WTC11 (cell line): ENCODE measurements around the gene CLVS2.

ENCODE experiments used
- NFE2L1 ChIP-seq: sonication (generic); formaldehyde crosslinking; IDR thresholded peaks from 2 replicates; pipeline ENCODE4 v1.8.1; 2023; ENCODE audit warnings: missing genetic modification reagents
- NR1H2 ChIP-seq: sonication (generic); formaldehyde crosslinking; IDR thresholded peaks from 2 replicates; pipeline ENCODE4 v1.9.0; 2021; ENCODE audit warnings: mild to moderate bottlenecking, moderate library complexity, missing genetic modification reagents
- RORB ChIP-seq: fragments of 250-450 bp; sonication (Bioruptor Pico); IDR thresholded peaks from 2 replicates; pipeline ENCODE4 v1.9.0; 2021; ENCODE audit warnings: mild to moderate bottlenecking
- SMAD3 ChIP-seq: sonication (generic); formaldehyde crosslinking; IDR thresholded peaks from 2 replicates; pipeline ENCODE4 v1.8.0; 2022; ENCODE audit warnings: missing genetic modification reagents, mild to moderate bottlenecking, borderline replicate concordance
- ZNF121 ChIP-seq: sonication (generic); formaldehyde crosslinking; IDR thresholded peaks from 2 replicates; pipeline ENCODE4 v1.8.0; 2023; ENCODE audit warnings: missing genetic modification reagents
- ZNF317 ChIP-seq: sonication (generic); formaldehyde crosslinking; IDR thresholded peaks from 2 replicates; pipeline ENCODE4 v1.8.1; 2023; ENCODE audit warnings: low read depth, mild to moderate bottlenecking, moderate library complexity, missing genetic modification reagents, borderline replicate concordance
- TF ChIP-seq, protein P1 (sequence below): fragments of 200-600 bp; IDR thresholded peaks from 2 replicates; pipeline ENCODE4 v1.8.0; 2022; ENCODE audit warnings: antibody characterized with exemption
- TF ChIP-seq, protein P2 (sequence below): sonication (generic); formaldehyde crosslinking; IDR thresholded peaks from 2 replicates; pipeline ENCODE4 v1.8.1; 2022; ENCODE audit warnings: low read depth, missing genetic modification reagents, borderline replicate concordance
- TF ChIP-seq, protein P3 (sequence below): sonication (generic); formaldehyde crosslinking; IDR thresholded peaks from 2 replicates; pipeline ENCODE4 v1.8.1; 2023; ENCODE audit warnings: mild to moderate bottlenecking, missing genetic modification reagents, moderate library complexity
- TF ChIP-seq, protein P4 (sequence below): sonication (generic); formaldehyde crosslinking; IDR thresholded peaks from 2 replicates; pipeline ENCODE4 v1.8.0; 2022; ENCODE audit warnings: mild to moderate bottlenecking, missing genetic modification reagents
- TF ChIP-seq, protein P5 (sequence below): sonication (generic); formaldehyde crosslinking; IDR thresholded peaks from 2 replicates; pipeline ENCODE4 v1.8.1; 2023; ENCODE audit warnings: mild to moderate bottlenecking, missing genetic modification reagents, moderate library complexity
- TF ChIP-seq, protein P6 (sequence below): sonication (generic); formaldehyde crosslinking; IDR thresholded peaks from 2 replicates; pipeline ENCODE4 v1.8.1; 2022; ENCODE audit warnings: mild to moderate bottlenecking, moderate library complexity, missing genetic modification reagents
- TF ChIP-seq, protein P7 (sequence below): sonication (generic); formaldehyde crosslinking; IDR thresholded peaks from 2 replicates; pipeline ENCODE4 v1.8.0; 2022; ENCODE audit warnings: mild to moderate bottlenecking, missing genetic modification reagents
- TF ChIP-seq, protein P8 (sequence below): sonication (generic); formaldehyde crosslinking; IDR thresholded peaks from 2 replicates; pipeline ENCODE4 v1.8.1; 2023; ENCODE audit warnings: mild to moderate bottlenecking, missing genetic modification reagents

DNA sequence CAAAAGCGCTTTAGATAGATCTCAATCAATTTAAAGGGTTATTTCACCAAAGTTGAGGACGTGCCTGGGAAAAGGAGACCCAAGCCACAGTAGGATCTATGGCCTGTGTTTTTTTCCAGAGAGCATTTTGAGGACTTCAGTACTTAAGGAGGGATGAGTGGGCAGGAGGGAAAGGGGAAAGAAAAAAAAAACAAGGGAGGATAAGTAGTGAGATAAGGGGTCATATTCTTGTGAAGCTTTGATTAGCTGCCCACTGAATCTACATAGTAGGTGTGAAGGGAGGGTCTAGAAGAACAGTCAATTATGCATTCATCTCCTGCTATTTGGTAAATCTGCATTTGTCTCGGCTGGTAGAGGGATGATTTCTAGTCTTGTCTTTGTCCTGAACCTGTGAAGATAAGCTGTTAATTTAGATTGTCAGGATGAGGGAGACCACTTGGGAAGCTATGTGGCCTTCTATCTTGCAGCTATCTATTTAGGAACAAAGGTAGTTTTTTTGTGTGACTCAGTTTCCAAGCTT lies 48.4 kb downstream of the CLVS2 start:
- TF ChIP-seq, protein P1, sequence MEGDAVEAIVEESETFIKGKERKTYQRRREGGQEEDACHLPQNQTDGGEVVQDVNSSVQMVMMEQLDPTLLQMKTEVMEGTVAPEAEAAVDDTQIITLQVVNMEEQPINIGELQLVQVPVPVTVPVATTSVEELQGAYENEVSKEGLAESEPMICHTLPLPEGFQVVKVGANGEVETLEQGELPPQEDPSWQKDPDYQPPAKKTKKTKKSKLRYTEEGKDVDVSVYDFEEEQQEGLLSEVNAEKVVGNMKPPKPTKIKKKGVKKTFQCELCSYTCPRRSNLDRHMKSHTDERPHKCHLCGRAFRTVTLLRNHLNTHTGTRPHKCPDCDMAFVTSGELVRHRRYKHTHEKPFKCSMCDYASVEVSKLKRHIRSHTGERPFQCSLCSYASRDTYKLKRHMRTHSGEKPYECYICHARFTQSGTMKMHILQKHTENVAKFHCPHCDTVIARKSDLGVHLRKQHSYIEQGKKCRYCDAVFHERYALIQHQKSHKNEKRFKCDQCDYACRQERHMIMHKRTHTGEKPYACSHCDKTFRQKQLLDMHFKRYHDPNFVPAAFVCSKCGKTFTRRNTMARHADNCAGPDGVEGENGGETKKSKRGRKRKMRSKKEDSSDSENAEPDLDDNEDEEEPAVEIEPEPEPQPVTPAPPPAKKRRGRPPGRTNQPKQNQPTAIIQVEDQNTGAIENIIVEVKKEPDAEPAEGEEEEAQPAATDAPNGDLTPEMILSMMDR = no peak
- TF ChIP-seq, protein P2, sequence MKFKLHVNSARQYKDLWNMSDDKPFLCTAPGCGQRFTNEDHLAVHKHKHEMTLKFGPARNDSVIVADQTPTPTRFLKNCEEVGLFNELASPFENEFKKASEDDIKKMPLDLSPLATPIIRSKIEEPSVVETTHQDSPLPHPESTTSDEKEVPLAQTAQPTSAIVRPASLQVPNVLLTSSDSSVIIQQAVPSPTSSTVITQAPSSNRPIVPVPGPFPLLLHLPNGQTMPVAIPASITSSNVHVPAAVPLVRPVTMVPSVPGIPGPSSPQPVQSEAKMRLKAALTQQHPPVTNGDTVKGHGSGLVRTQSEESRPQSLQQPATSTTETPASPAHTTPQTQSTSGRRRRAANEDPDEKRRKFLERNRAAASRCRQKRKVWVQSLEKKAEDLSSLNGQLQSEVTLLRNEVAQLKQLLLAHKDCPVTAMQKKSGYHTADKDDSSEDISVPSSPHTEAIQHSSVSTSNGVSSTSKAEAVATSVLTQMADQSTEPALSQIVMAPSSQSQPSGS (CRISPR knock-in tag) = no peak
- TF ChIP-seq NR1H2 (CRISPR knock-in tag) (no peak), SMAD3 (CRISPR knock-in tag) (no peak), ZNF121 (CRISPR knock-in tag) (no peak), RORB (no peak), ZNF317 (no peak), NFE2L1 (CRISPR knock-in tag) (no peak)
- TF ChIP-seq, protein P3, sequence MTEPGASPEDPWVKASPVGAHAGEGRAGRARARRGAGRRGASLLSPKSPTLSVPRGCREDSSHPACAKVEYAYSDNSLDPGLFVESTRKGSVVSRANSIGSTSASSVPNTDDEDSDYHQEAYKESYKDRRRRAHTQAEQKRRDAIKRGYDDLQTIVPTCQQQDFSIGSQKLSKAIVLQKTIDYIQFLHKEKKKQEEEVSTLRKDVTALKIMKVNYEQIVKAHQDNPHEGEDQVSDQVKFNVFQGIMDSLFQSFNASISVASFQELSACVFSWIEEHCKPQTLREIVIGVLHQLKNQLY (CRISPR knock-in tag) = no peak
- TF ChIP-seq, protein P4, sequence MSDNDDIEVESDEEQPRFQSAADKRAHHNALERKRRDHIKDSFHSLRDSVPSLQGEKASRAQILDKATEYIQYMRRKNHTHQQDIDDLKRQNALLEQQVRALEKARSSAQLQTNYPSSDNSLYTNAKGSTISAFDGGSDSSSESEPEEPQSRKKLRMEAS (CRISPR knock-in tag) = no peak
- TF ChIP-seq, protein P5, sequence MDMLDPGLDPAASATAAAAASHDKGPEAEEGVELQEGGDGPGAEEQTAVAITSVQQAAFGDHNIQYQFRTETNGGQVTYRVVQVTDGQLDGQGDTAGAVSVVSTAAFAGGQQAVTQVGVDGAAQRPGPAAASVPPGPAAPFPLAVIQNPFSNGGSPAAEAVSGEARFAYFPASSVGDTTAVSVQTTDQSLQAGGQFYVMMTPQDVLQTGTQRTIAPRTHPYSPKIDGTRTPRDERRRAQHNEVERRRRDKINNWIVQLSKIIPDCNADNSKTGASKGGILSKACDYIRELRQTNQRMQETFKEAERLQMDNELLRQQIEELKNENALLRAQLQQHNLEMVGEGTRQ = no peak
- TF ChIP-seq, protein P6, sequence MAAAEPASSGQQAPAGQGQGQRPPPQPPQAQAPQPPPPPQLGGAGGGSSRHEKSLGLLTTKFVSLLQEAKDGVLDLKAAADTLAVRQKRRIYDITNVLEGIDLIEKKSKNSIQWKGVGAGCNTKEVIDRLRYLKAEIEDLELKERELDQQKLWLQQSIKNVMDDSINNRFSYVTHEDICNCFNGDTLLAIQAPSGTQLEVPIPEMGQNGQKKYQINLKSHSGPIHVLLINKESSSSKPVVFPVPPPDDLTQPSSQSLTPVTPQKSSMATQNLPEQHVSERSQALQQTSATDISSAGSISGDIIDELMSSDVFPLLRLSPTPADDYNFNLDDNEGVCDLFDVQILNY (CRISPR knock-in tag) = no peak
- TF ChIP-seq, protein P7, sequence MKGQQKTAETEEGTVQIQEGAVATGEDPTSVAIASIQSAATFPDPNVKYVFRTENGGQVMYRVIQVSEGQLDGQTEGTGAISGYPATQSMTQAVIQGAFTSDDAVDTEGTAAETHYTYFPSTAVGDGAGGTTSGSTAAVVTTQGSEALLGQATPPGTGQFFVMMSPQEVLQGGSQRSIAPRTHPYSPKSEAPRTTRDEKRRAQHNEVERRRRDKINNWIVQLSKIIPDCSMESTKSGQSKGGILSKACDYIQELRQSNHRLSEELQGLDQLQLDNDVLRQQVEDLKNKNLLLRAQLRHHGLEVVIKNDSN (CRISPR knock-in tag) = no peak
- TF ChIP-seq, protein P8, sequence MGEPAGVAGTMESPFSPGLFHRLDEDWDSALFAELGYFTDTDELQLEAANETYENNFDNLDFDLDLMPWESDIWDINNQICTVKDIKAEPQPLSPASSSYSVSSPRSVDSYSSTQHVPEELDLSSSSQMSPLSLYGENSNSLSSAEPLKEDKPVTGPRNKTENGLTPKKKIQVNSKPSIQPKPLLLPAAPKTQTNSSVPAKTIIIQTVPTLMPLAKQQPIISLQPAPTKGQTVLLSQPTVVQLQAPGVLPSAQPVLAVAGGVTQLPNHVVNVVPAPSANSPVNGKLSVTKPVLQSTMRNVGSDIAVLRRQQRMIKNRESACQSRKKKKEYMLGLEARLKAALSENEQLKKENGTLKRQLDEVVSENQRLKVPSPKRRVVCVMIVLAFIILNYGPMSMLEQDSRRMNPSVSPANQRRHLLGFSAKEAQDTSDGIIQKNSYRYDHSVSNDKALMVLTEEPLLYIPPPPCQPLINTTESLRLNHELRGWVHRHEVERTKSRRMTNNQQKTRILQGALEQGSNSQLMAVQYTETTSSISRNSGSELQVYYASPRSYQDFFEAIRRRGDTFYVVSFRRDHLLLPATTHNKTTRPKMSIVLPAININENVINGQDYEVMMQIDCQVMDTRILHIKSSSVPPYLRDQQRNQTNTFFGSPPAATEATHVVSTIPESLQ (CRISPR knock-in tag) = no peak
